Prostate gland (tissue), 2 donors: ENCODE data around the gene MTFP1.

Source experiments
- CTCF ChIP-seq, 4 experiments: fragments of 200-600 bp in 2 of 4; fragments of 450-650 bp in 2 of 4; sonication (generic) in 2 of 4; IDR thresholded peaks; 1 replicate in 3 of 4; 2 replicates in 1 of 4; pipeline ENCODE4 v1.5.1; 2016 to 2019; ENCODE audit warnings: antibody characterized with exemption in 4 of 4, mild to moderate bottlenecking in 2 of 4, moderate library complexity in 2 of 4
- POLR2AphosphoS5 ChIP-seq: sonication (generic); formaldehyde crosslinking; IDR thresholded peaks from one replicate; pipeline ENCODE4 v1.6.1; 2017; ENCODE audit warnings: antibody characterized with exemption

GRCh38 chr22:30425327-30425615 lies 297 bp upstream of the MTFP1 start:
- TF ChIP-seq CTCF (IDR thresholded peaks at IDR 0.05), result no peak
- no peak for TF ChIP-seq POLR2AphosphoS5
